NCI-H1930 (cell line): ENCODE measurements around the gene ZFAND2A.
"Not testable (repeated sequence)": the region's sequence is repeated elsewhere in the genome, so short reads cannot be mapped to it uniquely, and the experiment has no call there.

Experiments used
- DNase-seq, 2 experiments: peaks; one replicate each; lab custom pipeline; 2025; lab: John Stamatoyannopoulos, UW

Gene ZFAND2A

DNA sequence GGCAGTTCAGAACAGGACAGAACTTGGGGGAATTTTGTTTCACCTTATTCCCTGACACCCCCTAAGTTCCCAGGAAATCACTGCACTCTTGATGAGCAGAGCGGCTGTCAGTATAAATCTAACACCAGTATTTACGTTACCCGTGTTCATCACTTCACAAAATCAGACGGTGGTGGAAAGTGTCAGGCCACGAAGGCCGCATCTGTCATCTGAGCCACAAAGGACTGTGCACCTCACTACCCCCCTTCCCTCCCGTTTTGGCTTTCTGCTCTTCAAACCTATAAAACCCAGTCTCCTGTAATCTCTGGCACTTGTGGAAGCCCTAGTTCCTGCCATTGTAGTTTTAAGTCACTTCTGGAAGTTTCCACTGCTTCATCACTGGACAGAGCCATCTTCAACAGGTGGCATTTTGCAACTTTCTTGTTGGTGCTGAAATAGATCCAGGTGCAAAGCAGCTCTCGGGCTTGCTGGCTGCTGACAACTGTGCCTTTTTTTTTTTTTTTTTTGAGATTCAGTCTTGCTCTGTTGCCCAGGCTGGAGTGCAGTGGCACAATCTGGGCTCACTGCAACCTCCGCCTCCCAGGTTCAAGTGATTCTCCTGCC, 9.5 kb downstream of the ZFAND2A start:
- DNase-seq, result no peak

GRCh38 chr7:1149351-1149794, 10.6 kb downstream of the ZFAND2A start:
- DNase-seq, result no peak

DNA sequence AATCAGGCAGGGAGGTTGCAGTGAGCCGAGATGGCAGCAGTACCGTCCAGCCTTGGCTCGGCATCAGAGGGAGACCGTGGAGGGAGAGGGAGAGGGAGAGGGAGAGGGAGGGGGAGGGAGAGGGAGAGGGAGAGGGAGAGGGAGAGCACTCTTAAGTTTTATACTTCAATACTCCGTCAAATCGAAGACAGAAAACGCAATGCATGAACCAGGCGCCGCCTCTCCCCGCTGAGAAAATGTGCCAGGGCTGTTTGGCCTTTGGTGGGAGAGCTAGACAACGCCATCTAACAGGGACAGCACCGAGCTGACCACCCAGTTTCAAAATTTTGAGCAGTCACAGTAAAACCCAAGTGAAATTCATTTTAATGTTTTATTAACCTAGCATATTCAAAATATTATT, 12.1 kb downstream of the ZFAND2A start:
- not testable (repeated sequence) for DNase-seq

GRCh38 chr7:1144269-1144771, 15.7 kb downstream of the ZFAND2A start:
- DNase-seq, result no peak

- DNase-seq, result not testable (repeated sequence)
Measured at GRCh38 chr7:1143031-1143430, 17.0 kb downstream of the ZFAND2A start.

DNA sequence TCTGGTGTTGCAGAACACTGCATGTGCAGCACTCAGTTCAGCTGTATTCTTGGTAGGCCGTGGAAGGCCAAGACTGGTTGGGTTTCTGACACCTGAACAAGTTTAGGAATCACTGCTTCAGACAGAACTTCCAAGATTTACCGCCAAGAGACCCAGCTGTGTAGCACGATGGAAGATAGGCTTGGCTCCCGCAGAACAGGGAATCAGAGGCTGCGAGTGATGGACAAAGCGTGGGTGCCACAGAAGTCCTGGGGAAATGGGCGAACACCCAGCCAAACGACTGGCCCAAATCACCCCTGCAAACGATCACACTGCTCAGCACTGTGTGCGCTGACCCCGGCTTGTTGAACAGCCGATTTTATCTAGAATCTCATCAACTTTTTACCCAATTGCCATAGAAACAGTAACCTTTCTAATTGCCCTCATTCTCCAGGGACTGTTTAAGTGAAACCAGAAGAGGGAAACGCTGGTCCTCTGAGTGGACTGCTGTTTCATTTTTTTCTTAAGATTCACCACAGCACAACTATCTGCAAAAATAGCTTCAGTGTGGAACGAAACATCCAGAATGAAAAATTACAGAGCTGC, 17.9 kb downstream of the ZFAND2A start:
- DNase-seq, result no peak

DNA sequence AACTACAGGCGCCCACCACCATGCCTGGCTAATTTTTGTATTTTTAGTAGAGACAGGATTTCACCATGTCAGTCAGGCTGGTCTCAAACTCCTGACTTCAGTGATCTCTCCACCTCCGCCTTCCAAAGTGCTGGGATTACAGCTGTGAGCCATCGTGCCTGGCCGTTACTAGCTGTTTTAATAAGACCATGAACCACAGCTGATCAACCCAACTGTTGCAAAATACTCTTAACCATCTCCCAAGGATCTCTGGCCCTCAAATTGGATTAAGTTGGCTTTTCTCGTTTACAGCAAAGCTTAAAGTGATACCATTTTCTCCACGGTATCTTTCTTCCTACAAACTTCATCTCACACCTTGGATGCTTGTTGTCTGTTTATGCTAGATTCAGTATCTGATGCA, 18.3 kb downstream of the ZFAND2A start:
- no peak for DNase-seq

DNA sequence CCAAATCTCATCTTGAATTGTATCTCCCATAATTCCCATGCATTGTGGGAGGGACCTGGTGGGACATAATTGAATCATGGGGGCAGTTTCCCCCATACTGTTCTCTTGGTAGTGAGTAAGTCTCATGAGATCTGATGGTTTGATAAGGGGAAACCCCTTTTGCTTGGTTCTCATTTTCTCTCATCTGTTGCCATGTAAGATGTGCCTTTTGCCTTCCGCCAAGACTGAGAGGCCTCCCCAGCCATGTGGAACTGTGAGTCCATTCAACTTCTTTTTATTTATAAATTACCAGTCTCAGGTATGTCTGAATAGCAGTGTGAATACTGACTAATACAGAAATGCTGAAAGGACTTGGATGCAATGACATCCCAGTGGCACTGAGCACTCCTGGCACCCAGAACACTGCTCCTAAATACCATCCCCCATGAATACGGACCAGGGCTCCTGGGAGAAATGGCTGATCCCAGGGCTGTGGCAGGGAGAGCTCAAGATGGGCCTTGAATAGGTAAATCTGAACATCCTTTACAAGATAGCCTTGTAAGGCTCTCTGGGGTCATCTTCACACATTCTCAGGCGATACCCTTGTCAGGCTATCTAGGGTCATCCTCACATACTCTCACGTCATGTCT, 19.4 kb downstream of the ZFAND2A start:
- no peak for DNase-seq

DNA sequence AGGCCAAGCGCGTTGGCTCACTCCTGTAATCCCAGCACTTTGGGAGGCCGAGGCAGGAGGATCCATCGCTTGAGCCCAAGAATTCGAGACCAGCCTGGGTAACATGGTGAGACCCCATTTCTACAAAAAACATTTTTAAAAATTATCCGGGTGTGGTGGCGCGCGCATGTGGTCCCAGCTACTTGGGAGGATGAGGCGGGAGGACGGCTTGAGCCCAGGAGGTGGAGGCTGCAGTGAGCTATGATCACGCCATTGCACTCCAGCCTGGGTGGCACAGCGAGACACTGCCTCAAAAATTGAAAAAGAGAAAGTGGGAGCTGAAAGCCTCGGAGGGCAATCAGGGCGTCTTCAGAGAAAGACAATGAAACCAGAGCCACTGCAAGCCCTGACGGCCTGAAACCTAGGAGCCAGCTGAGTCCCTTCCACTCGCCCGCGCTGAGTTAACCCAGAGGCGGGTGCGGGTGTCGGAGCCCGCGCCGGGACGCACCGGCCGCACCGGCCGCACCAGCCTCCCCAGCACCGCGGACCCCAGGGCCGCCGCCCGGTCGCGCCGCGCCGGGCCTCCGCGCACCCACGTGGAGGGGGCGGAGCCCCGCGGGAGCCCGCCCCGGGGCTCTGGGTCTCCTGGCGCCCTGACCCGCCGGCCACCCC, 22.4 kb downstream of the ZFAND2A start:
- DNase-seq, result no peak

DNA sequence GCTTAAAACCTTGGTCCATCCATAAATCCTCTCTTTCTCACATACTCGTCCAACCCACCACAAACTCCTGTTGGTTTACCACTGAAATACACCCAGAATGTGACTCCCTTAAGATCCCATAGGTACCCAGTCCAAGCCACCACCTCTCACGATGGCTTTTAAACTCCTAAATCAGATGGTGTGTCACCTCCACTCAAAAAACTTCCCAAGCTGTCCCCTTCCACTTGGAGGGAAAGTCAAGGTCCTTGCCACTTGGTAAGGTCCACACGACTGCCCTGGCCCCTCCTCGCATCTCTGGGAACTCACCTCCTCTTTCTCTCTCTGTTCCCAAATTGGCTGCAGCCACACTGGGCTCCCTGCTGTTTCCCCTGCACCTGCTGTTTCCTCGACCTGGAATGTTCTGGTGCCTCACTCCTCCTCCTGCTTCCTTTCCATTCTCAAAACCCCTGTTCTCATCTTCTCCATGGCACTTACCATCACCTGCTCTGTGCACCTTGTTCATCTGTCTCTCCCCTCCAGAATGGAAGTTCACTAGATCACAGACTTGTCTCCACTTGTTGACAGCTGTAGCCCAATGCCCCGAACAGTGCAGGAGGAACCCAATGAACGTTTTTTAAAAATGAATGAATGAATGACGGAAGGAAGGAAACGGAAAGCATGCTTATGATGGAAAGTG, 23.0 kb downstream of the ZFAND2A start:
- DNase-seq, result no peak

- no peak for DNase-seq
Measured at GRCh38 chr7:1134951-1135350, 25.0 kb downstream of the ZFAND2A start.

GRCh38 chr7:1131471-1132265, 28.3 kb downstream of the ZFAND2A start:
- no peak for DNase-seq

GRCh38 chr7:1130021-1130990, 29.7 kb downstream of the ZFAND2A start:
- no peak for DNase-seq

GRCh38 chr7:1129431-1129830, 30.6 kb downstream of the ZFAND2A start:
- DNase-seq, result no peak

- no peak for DNase-seq
Measured at GRCh38 chr7:1127001-1127400, 33.0 kb downstream of the ZFAND2A start.

GRCh38 chr7:1125603-1125969, 34.4 kb downstream of the ZFAND2A start:
- no peak for DNase-seq

DNA sequence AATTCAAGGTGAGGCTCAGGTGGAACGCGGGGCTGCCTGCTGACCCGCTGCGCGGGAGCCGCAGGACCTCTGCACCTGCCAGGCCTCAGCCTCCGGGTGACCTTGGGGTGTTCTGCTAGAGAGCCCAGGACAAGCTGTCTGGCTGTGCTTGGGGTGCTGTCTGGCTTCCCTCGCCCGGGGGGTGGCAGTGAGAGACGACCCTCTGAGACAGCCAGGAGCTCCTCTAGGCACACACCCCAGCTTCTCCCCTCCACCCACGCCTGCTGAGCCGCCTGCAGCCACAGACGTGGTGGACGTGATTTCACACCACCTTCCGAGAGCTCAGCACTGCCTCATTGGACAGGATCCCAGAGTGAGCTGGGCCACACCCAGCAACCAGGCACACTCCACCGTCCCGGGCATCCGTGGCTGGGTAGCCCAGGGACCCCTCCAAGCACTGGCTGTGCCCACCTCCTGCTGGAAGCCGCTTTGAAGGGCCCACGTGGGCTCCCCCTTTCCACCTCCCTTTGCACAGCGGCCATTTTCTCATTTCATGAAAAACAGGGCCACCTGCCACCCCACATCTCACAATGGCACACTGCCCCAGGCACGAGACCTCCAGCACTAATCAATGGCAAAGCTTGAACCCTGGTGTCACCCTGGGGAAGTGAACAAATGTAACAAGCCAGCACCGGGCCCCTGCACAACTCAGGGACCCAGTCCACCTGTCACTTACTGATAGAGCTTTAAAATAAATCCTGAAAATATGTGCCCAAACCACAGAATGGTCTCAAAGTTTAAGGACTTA, 35.0 kb downstream of the ZFAND2A start:
- no peak for DNase-seq

- DNase-seq, result no peak
Measured at GRCh38 chr7:1124164-1124563, 35.8 kb downstream of the ZFAND2A start.

- DNase-seq, result no peak
Measured at GRCh38 chr7:1123715-1124114, 36.3 kb downstream of the ZFAND2A start.
